K562 (cell line): ENCODE measurements around the gene PCSK1.

ENCODE experiments used
- BRCA1 ChIP-seq, 2 experiments: fragments of 450-650 bp in 1 of 2; sonication (generic) in 1 of 2; formaldehyde crosslinking in 1 of 2; IDR thresholded peaks; 2 replicates each; pipeline versions ENCODE4 v1.5.0 to v1.6.1; 2017 to 2020; ENCODE audit warnings: mild to moderate bottlenecking in 1 of 2, missing genetic modification reagents in 1 of 2
- CTCF ChIP-seq, 3 experiments: IDR thresholded peaks in 2 of 3; conservative IDR thresholded peaks in 1 of 3; 2 replicates each; pipeline ENCODE4 v1.5.1; 2011 to 2012; ENCODE audit warnings: low read length in 3 of 3, mild to moderate bottlenecking in 3 of 3, control low read depth in 2 of 3, improper control_type of control experiment in 1 of 3, inconsistent platforms in 1 of 3, low read depth in 1 of 3, mixed read lengths in 1 of 3, moderate library complexity in 1 of 3; ENCODE audit not compliant: insufficient read depth in 2 of 3
- POLR2AphosphoS2 ChIP-seq: IDR thresholded peaks from 2 replicates; pipeline ENCODE4 v1.6.1; 2012; ENCODE audit warnings: low read length, improper control_type of control experiment
- POLR2AphosphoS5 ChIP-seq: IDR thresholded peaks from 2 replicates; pipeline ENCODE4 v1.6.1; 2011; ENCODE audit warnings: mild to moderate bottlenecking, low read depth, low read length, moderate library complexity; ENCODE audit not compliant: control insufficient read depth, insufficient read depth
- SRSF3 ChIP-seq: fragments of 200-400 bp; formaldehyde crosslinking; IDR thresholded peaks from 2 replicates; pipeline ENCODE4 v1.6.1; 2016; ENCODE audit warnings: mild to moderate bottlenecking, low read length, moderate library complexity; ENCODE audit not compliant: insufficient read depth
- TAF7 ChIP-seq: fragments of 450-650 bp; IDR thresholded peaks from 2 replicates; pipeline ENCODE4 v1.6.1; 2016; ENCODE audit warnings: missing genetic modification characterization, missing compliant biosample characterization
- USF1 ChIP-seq: sonication (generic); formaldehyde crosslinking; IDR thresholded peaks from 2 replicates; pipeline ENCODE4 v1.9.0; 2022; ENCODE audit warnings: mild to moderate bottlenecking, missing genetic modification reagents
- ZNF431 ChIP-seq: sonication (generic); formaldehyde crosslinking; IDR thresholded peaks from 2 replicates; pipeline ENCODE4 v1.8.0; 2022; ENCODE audit warnings: mild to moderate bottlenecking, missing genetic modification reagents

GRCh38 chr5:96455789-96456188 lies 22.7 kb upstream of the PCSK1 start:
- TF ChIP-seq SRSF3 (no peak), TAF7 (tag) (no peak), BRCA1 (IDR thresholded peaks at IDR 0.05) (no peak), BRCA1 (CRISPR knock-in tag; IDR thresholded peaks at IDR 0.05) (no peak), POLR2AphosphoS5 (no peak), CTCF (IDR thresholded peaks at IDR 0.05 in 2 of 3, conservative IDR thresholded peaks at IDR 0.05 in 1 of 3; ENCODE audit: insufficient read depth in 2 of 3, low read depth in 1 of 3, low read length in 3 of 3) (no peak), POLR2AphosphoS2 (no peak), ZNF431 (CRISPR knock-in tag) (no peak), USF1 (no peak)
